HepG2 (cell line): Measurements from ENCODE around the gene MGAT1. TPM values are rescaled to one million over a fixed set of nuclear protein-coding genes. Genes with fewer than 3 reads are reported as not detected.

Experiments used
- ATAC-seq: fragments of 200-7000 bp; cut with Tn5 transposase; 3 replicates; pipeline ENCODE4 v1.9.1; 2020; ENCODE audit warnings: mild to moderate bottlenecking, moderate library complexity
- BruUV-seq: library from RNA; stranded (reverse); fragments of 400-500 nt; replicated peaks from 2 replicates; lab custom pipeline; 2021; lab: Mats Ljungman, UMichigan
- CTCF ChIA-PET: fragments of 300-600 bp; formaldehyde crosslinking; extraction: SDS; loops from one replicate; lab custom pipeline; 2021; ENCODE audit warnings: low total read pairs, inconsistent platforms, low intra/inter-chr PET ratio; lab: Yijun Ruan, JAX
- POLR2A ChIA-PET: fragments of 350-600 bp; sonication (Branson Sonifier 250); formaldehyde crosslinking; loops from one replicate; lab custom pipeline; 2020; ENCODE audit warnings: antibody characterized with exemption, inconsistent platforms; lab: Yijun Ruan, JAX
- DNase-seq: peaks from one replicate; pipeline ENCODE4 v3.0.0-alpha.2; 2015; ENCODE audit warnings: low spot score
- FAIRE-seq: peaks from 3 replicates; lab custom pipeline; 2011; peaks lifted over from hg19 to GRCh38; lab: Jason Lieb, UNC
- H2AFZ ChIP-seq: one replicate; pipeline ENCODE4 v1.6.1; 2011; ENCODE audit warnings: low read length, inconsistent platforms
- H3K27ac ChIP-seq: fragments of 300-600 bp; 3 replicates; pipeline ENCODE4 v1.8.0; 2011; ENCODE audit warnings: mixed run types, mild to moderate bottlenecking, mixed read lengths, low read length, inconsistent platforms; ENCODE audit not compliant: insufficient read depth; ENCODE audit errors: extremely low read length
- H3K27me3 ChIP-seq, 2 experiments: fragments of 200-600 bp in 1 of 2; 2 replicates in 1 of 2; 3 replicates in 1 of 2; pipeline versions ENCODE4 v1.6.0 to v1.8.0; 2011; ENCODE audit warnings: low read length in 2 of 2, mild to moderate bottlenecking in 2 of 2, moderate library complexity in 2 of 2, inconsistent platforms in 1 of 2; ENCODE audit not compliant: insufficient read depth in 2 of 2, control insufficient read depth in 1 of 2
- H3K36me3 ChIP-seq, 2 experiments: fragments of 200-600 bp in 1 of 2; replicated peaks in 1 of 2; 2 replicates in 1 of 2; 3 replicates in 1 of 2; pipeline versions ENCODE4 v1.5.1 to v1.8.0; 2011; ENCODE audit warnings: low read length in 2 of 2, inconsistent platforms in 1 of 2; ENCODE audit not compliant: insufficient read depth in 2 of 2, control insufficient read depth in 1 of 2
- H3K4me1 ChIP-seq: 2 replicates; pipeline ENCODE4 v1.5.1; 2012; ENCODE audit warnings: low read length, inconsistent platforms; ENCODE audit not compliant: insufficient read depth
- H3K4me2 ChIP-seq: 2 replicates; pipeline ENCODE4 v1.6.0; 2011; ENCODE audit warnings: low read depth, low read length, inconsistent platforms
- H3K4me3 ChIP-seq, 3 experiments: fragments of 200-600 bp in 1 of 3; sonication (generic), shearing (Covaris generic) in 1 of 3; replicated peaks in 1 of 3; 2 replicates each; pipeline ENCODE4 v1.5.1; 2011 to 2016; ENCODE audit warnings: low read length in 3 of 3, inconsistent platforms in 2 of 3, low read depth in 2 of 3, mild to moderate bottlenecking in 2 of 3, control low read depth in 1 of 3, mixed read lengths in 1 of 3; ENCODE audit not compliant: insufficient read depth in 1 of 3
- H3K79me2 ChIP-seq: one replicate; pipeline ENCODE4 v1.6.1; 2011; ENCODE audit warnings: low read length, inconsistent platforms; ENCODE audit not compliant: insufficient read depth
- H3K9ac ChIP-seq: 2 replicates; pipeline ENCODE4 v1.6.0; 2011; ENCODE audit warnings: mild to moderate bottlenecking, low read depth, low read length, inconsistent platforms; ENCODE audit not compliant: insufficient read depth
- H3K9me3 ChIP-seq: 2 replicates; pipeline ENCODE4 v1.5.1; 2012; ENCODE audit warnings: mild to moderate bottlenecking, low read length
- H4K20me1 ChIP-seq: 2 replicates; pipeline ENCODE4 v1.6.0; 2011; ENCODE audit warnings: inconsistent platforms, mild to moderate bottlenecking, low read length, moderate library complexity; ENCODE audit not compliant: insufficient read depth
- CERS6 ChIP-seq: sonication (generic); formaldehyde crosslinking; IDR thresholded peaks from 2 replicates; pipeline ENCODE4 v1.5.0; 2020; ENCODE audit warnings: missing genetic modification reagents
- KAT8 ChIP-seq: IDR thresholded peaks from 2 replicates; pipeline ENCODE4 v1.6.1; 2016; ENCODE audit warnings: missing genetic modification reagents, missing compliant biosample characterization
- MXD4 ChIP-seq: IDR thresholded peaks from 2 replicates; pipeline ENCODE4 v1.6.1; 2016; ENCODE audit warnings: mild to moderate bottlenecking, missing biosample characterization, missing genetic modification reagents
- RBAK ChIP-seq: sonication (generic); formaldehyde crosslinking; IDR thresholded peaks from 2 replicates; pipeline ENCODE4 v1.5.1; 2020; ENCODE audit warnings: mild to moderate bottlenecking, missing genetic modification reagents
- SETDB1 ChIP-seq: sonication (generic); formaldehyde crosslinking; IDR thresholded peaks from 2 replicates; pipeline ENCODE4 v1.5.1; 2020; ENCODE audit warnings: missing genetic modification reagents, mild to moderate bottlenecking, borderline replicate concordance
- SP2 ChIP-seq: sonication (generic); formaldehyde crosslinking; IDR thresholded peaks from 2 replicates; pipeline ENCODE4 v1.5.1; 2020; ENCODE audit warnings: mild to moderate bottlenecking, missing genetic modification reagents
- ZFP37 ChIP-seq: sonication (generic); formaldehyde crosslinking; IDR thresholded peaks from 2 replicates; pipeline ENCODE4 v1.4.0; 2020; ENCODE audit warnings: missing genetic modification reagents, borderline replicate concordance
- ZNF550 ChIP-seq: sonication (generic); formaldehyde crosslinking; IDR thresholded peaks from 2 replicates; pipeline ENCODE4 v1.4.0; 2020; ENCODE audit warnings: mild to moderate bottlenecking, missing genetic modification reagents, borderline replicate concordance
- ZNF800 ChIP-seq: sonication (generic); formaldehyde crosslinking; IDR thresholded peaks from 2 replicates; pipeline ENCODE4 v1.4.0; 2020; ENCODE audit warnings: missing genetic modification reagents
- ZSCAN20 ChIP-seq: sonication (generic); formaldehyde crosslinking; IDR thresholded peaks from 2 replicates; pipeline ENCODE4 v1.4.0; 2020; ENCODE audit warnings: missing genetic modification reagents, mild to moderate bottlenecking, borderline replicate concordance
- WGBS: methylation state at CpG from one replicate; pipeline ENCODE4 v1.1.6; 2017; ENCODE audit warnings: low lambda C conversion rate; 5-methylcytosine and 5-hydroxymethylcytosine counted together
- in situ Hi-C: cut with HindIII; loops from 2 replicates; pipeline ENCODE4 v1.10.0; 2017; ENCODE audit warnings: low pct_unique_long_range_greater_than_20kb; ENCODE audit not compliant: extremely low pct_ligation_motif_present
- intact Hi-C: fragments of 100-400 bp; cut with micrococcal nuclease; formaldehyde crosslinking; loops from one replicate; pipeline ENCODE4 v1.10.0; 2022; ENCODE audit not compliant: unreplicated experiment
- polyA plus RNA-seq, 8 experiments: library from polyadenylated mRNA; depleted of rRNA in 3 of 8; stranded (reverse) in 7 of 8; unstranded in 1 of 8; fragments of >200 nt; fragmentation: Illumina TruSeq in 4 of 8; extraction: Trizol in 4 of 8; gene quantifications; 2 replicates each; pipeline versions ENCODE4 v1.2.1 to v1.2.3, GENCODE V29; 2011 to 2016; ENCODE audit warnings: low read depth in 4 of 8, missing spikeins in 1 of 8, mixed read lengths in 1 of 8; ENCODE audit not compliant: insufficient read depth in 1 of 8
- total RNA-seq, 5 experiments: library from RNA; depleted of rRNA; stranded (reverse); fragments of >200 nt; fragmentation: Illumina TruSeq; extraction: Trizol; gene quantifications; 2 replicates each; pipeline ENCODE4 v1.2.3, GENCODE V29; 2016; ENCODE audit warnings: low read depth in 1 of 5
- TF ChIP-seq, protein P1 (sequence below): sonication (generic); formaldehyde crosslinking; IDR thresholded peaks from 2 replicates; pipeline ENCODE4 v1.5.0; 2020; ENCODE audit warnings: mild to moderate bottlenecking, missing genetic modification reagents, moderate library complexity
- TF ChIP-seq, protein P2 (sequence below): fragments of 450-650 bp; IDR thresholded peaks from 2 replicates; pipeline ENCODE4 v1.6.1; 2017

Gene MGAT1
- total and polyA plus RNA-seq, 2 of the 13 experiments (the other 11 are each of a cell fraction or from before 2014, with no cell fraction given) = 50.1 to 55.3 TPM

DNA sequence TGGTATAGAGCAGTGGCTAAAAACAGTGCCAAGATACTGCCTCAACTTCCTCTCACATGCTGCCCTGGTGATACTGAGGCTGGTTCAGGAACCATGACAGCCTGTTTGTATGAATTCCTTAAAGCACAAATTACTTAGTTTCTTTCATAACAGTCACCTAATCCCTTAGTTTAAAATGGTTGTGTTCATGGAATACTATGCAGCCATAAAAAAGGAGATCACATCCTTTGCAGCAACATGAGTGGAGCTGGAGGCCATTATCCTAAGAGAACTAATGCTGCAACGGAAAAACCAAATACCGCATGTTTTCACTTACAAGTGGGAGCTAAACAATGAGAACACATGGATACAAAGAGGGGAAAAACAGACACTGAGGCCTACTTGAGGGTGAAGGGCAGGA lies 36.6 kb upstream of the MGAT1 start:
- no TSS peak for BruUV-seq
- 80% methylated on average over 2 of the region's 2 CpGs for WGBS
- Histone ChIP-seq H3K36me3 (no peaks in the 10 kb centered on the region), H4K20me1 (no peaks in the 10 kb centered on the region), H3K4me3 (no peak overlapping the region), H3K9ac (no peak overlapping the region), H3K27ac (no peak overlapping the region), H3K4me1 (peaks cover 12% of the 10 kb centered on the region), H3K9me3 (no peaks in the 10 kb centered on the region), H3K4me2 (no peak overlapping the region), H3K79me2 (no peaks in the 10 kb centered on the region), H2AFZ (no peak overlapping the region), H3K27me3 (no peaks in the 10 kb centered on the region)
- CTCF ChIA-PET = no interaction called here
- DNase-seq (no peak), ATAC-seq (no peak), FAIRE-seq (no peak)
- TF ChIP-seq ZNF800 (CRISPR knock-in tag) (no peak), MXD4 (CRISPR knock-in tag) (no peak), SETDB1 (no peak), RBAK (no peak), ZSCAN20 (CRISPR knock-in tag) (no peak), ZNF550 (CRISPR knock-in tag) (no peak), KAT8 (CRISPR knock-in tag) (no peak), CERS6 (no peak), ZFP37 (CRISPR knock-in tag) (no peak), SP2 (CRISPR knock-in tag) (no peak)
- TF ChIP-seq, protein P1, sequence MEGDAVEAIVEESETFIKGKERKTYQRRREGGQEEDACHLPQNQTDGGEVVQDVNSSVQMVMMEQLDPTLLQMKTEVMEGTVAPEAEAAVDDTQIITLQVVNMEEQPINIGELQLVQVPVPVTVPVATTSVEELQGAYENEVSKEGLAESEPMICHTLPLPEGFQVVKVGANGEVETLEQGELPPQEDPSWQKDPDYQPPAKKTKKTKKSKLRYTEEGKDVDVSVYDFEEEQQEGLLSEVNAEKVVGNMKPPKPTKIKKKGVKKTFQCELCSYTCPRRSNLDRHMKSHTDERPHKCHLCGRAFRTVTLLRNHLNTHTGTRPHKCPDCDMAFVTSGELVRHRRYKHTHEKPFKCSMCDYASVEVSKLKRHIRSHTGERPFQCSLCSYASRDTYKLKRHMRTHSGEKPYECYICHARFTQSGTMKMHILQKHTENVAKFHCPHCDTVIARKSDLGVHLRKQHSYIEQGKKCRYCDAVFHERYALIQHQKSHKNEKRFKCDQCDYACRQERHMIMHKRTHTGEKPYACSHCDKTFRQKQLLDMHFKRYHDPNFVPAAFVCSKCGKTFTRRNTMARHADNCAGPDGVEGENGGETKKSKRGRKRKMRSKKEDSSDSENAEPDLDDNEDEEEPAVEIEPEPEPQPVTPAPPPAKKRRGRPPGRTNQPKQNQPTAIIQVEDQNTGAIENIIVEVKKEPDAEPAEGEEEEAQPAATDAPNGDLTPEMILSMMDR (CRISPR knock-in tag) = no peak
- TF ChIP-seq, protein P2, sequence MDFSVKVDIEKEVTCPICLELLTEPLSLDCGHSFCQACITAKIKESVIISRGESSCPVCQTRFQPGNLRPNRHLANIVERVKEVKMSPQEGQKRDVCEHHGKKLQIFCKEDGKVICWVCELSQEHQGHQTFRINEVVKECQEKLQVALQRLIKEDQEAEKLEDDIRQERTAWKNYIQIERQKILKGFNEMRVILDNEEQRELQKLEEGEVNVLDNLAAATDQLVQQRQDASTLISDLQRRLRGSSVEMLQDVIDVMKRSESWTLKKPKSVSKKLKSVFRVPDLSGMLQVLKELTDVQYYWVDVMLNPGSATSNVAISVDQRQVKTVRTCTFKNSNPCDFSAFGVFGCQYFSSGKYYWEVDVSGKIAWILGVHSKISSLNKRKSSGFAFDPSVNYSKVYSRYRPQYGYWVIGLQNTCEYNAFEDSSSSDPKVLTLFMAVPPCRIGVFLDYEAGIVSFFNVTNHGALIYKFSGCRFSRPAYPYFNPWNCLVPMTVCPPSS = no peak
- in situ Hi-C loops (no loop called here), intact Hi-C loops (no loop called here)
- POLR2A ChIA-PET = no interaction called here
